Activated CD4-positive, alpha-beta T cell treated with anti-CD3 and anti-CD28 coated beads, Interleukin-2, amount 50 U/mL, for 1 hour (primary cell): Measurements from ENCODE around the gene SMU1.
A peak's percentile ranks its signal among the peaks of the same experiment; 100 is the strongest.

Experiments used
- DNase-seq: peaks from one replicate; pipeline ENCODE4 v3.0.0-alpha.2; 2020

The SMU1 gene

GRCh38 chr9:33076046-33077004, at the start of gene SMU1:
SMU1 (minus strand) TSS chr9:33076674; CDS start chr9:33076608, 66 bp downstream.
- peak; percentile 92 for DNase-seq

GRCh38 chr9:33125461-33125860, 49.0 kb upstream of the SMU1 start:
- no peak for DNase-seq

GRCh38 chr9:33124751-33125381, 48.4 kb upstream of the SMU1 start:
- no peak for DNase-seq

GRCh38 chr9:33124046-33124445, 47.6 kb upstream of the SMU1 start:
- no peak for DNase-seq

- DNase-seq: no peak
Measured at GRCh38 chr9:33123407-33124031, 47.0 kb upstream of the SMU1 start.

- no peak for DNase-seq
Measured at GRCh38 chr9:33120620-33121019, 44.1 kb upstream of the SMU1 start.

- DNase-seq: no peak
Measured at GRCh38 chr9:33117796-33118195, 41.3 kb upstream of the SMU1 start.

GRCh38 chr9:33117306-33117705, 40.8 kb upstream of the SMU1 start:
- DNase-seq: no peak

- no peak for DNase-seq
Measured at GRCh38 chr9:33116860-33117259, 40.4 kb upstream of the SMU1 start.

GRCh38 chr9:33114746-33115145, 38.3 kb upstream of the SMU1 start:
- DNase-seq: no peak

GRCh38 chr9:33113799-33114547, 37.5 kb upstream of the SMU1 start:
- no peak for DNase-seq

GRCh38 chr9:33112094-33112493, 35.6 kb upstream of the SMU1 start:
- DNase-seq: no peak

- DNase-seq: no peak
Measured at GRCh38 chr9:33111631-33112030, 35.2 kb upstream of the SMU1 start.

GRCh38 chr9:33110686-33111085, 34.2 kb upstream of the SMU1 start:
- DNase-seq: no peak

GRCh38 chr9:33109850-33110595, 33.5 kb upstream of the SMU1 start:
- no peak for DNase-seq

- no peak for DNase-seq
Measured at GRCh38 chr9:33109097-33109496, 32.6 kb upstream of the SMU1 start.

- no peak for DNase-seq
Measured at GRCh38 chr9:33108472-33108871, 32.0 kb upstream of the SMU1 start.

- DNase-seq: no peak
Measured at GRCh38 chr9:33107762-33108161, 31.3 kb upstream of the SMU1 start.

GRCh38 chr9:33106827-33107621, 30.6 kb upstream of the SMU1 start:
- DNase-seq: no peak

GRCh38 chr9:33106372-33106771, 29.9 kb upstream of the SMU1 start:
- no peak for DNase-seq

GRCh38 chr9:33105959-33106358, 29.5 kb upstream of the SMU1 start:
- DNase-seq: no peak
